SHP77 (cell line): Measurements from ENCODE around the gene INSYN1.
A peak's percentile ranks its signal among the peaks of the same experiment; 100 is the strongest.
"Not testable (repeated sequence)": the region's sequence is repeated elsewhere in the genome, so short reads cannot be mapped to it uniquely, and the experiment has no call there.

Source experiments
- DNase-seq, 2 experiments: peaks; one replicate each; lab custom pipeline; 2025; lab: John Stamatoyannopoulos, UW

Gene INSYN1

GRCh38 chr15:73712107-73712506 lies 41.0 kb downstream of the INSYN1 start:
- no peak for DNase-seq

- no peak for DNase-seq
These were observed 41.6 kb downstream of the INSYN1 start for GRCh38 chr15:73711526-73711925.

GRCh38 chr15:73710321-73710720 lies 42.8 kb downstream of the INSYN1 start:
- DNase-seq: no peak

DNA sequence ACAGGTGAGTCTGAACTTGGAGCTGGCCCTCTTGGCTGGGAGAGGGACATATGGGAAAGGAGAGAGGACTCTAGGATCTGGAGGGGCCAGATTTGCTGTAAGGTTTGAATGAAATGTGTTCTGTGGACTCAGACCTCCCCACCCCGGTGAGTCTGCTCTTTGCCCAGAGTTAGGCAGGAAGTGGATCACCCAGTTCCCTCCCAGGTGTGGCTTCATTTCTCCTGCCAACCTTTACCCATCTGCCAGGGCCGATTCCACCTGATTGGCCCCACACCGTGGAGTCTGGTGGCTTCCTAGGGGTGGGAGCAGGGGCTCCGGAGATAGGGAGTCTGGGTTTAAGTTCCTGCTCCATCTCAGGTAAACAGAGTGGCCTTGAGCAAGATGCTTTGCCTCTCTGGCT lies 43.5 kb downstream of the INSYN1 start:
- no peak for DNase-seq

- DNase-seq: no peak
These were observed 43.9 kb downstream of the INSYN1 start for GRCh38 chr15:73709241-73709640.

- DNase-seq: no peak
These were observed 44.5 kb downstream of the INSYN1 start for GRCh38 chr15:73708691-73709090.

DNA sequence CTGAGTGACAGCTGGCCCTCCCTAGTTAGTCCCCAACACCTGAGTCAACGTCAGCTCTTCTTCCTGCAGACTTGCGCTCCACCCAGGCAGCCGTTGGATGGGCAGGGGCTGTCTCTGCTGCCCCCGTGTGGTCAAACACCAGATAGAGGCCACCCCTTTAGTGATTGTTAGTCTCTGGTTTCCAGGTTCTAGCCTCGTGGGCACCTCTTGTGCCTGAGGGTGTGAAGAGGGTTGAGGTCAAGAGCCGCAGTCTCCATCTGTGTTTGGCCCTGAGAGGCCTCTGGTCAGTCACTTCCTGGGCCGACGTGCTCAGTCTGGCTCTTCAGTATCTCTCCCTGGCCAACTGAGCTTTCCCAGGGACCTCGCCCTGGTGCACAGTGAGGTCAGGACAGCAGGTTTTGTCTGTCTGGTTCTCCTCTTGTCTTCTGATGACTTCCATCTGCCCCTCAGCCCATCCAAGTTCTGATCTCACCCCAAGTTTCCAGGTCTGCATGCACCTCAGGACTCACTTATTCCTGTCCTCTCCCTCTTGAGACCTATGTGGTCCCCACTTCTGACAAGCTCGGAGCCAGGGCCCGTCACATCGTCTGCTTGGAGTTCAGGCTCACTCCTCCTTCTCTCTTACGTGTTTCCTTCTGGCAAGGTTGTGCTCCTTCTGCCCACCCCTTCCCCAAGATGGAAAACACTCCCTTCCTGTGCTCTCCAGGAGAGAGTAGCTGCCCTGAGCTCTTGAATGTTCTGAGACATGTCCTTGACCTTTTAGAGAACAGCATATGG lies 48.1 kb downstream of the INSYN1 start:
- DNase-seq: peak; percentile 41 to 48

GRCh38 chr15:73704142-73704868 lies 48.8 kb downstream of the INSYN1 start:
- not testable (repeated sequence) for DNase-seq

GRCh38 chr15:73703601-73704000 lies 49.5 kb downstream of the INSYN1 start:
- not testable (repeated sequence) for DNase-seq

DNA sequence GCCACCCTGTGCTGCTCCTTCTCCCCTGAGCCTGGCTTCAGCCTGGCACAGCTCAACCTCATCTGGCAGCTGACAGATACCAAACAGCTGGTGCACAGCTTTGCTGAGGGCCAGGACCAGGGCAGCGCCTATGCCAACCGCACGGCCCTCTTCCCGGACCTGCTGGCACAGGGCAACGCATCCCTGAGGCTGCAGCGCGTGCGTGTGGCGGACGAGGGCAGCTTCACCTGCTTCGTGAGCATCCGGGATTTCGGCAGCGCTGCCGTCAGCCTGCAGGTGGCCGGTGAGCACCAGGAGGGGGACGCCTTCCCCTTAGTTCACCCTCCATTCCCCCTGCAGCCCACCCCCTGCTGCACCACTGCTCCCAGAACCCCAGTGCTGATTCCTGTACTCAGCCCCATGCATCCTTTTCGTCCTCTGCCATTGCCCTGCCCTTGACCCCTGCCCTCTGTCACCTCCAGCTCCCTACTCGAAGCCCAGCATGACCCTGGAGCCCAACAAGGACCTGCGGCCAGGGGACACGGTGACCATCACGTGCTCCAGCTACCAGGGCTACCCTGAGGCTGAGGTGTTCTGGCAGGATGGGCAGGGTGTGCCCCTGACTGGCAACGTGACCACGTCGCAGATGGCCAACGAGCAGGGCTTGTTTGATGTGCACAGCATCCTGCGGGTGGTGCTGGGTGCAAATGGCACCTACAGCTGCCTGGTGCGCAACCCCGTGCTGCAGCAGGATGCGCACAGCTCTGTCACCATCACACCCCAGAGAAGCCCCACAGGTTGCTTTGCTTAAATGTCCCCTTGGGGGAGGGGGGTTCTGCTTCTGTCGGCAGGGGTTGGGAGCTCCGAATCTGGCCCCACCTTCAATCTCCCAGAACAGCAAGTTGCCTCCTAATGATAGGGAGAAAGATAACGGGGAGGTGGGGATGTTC lies 50.6 kb downstream of the INSYN1 start:
- DNase-seq: not testable (repeated sequence)

DNA sequence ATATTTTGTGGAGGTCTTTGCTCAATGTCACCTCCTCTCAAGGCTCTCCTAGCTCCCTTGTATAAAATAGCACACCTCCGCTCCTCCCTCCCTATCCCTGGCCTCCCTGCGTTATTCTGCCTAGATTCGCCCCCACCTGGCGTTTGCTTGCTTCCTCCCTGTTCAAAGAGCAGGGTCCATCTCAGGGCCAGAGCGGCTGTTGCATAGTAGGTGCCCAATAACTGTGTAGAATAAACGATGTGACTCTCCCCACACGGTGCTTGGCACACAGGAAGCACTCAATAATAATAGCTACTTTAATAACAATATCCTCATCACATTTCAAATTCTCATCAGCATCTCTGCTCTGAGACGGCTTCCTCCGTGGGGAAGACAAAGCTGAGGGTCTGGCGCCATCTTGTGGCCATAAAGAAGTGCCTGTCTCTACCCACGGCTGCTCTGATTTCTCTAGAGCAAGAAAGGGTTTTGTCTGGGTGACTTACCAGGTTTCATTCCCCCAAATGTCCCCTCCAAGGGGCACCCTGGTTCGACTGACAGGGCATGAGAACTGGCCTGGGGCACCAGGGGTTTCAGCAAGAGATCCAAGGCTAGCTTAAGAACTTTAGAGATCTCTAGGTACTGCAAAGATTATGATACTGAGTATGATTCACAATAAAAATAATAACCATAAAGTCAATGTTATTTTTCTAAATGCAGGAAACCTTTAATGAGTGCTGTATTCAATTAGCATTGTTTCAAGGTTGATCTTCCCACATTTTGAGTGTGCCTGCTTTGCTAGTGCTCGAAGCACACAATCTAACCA lies 52.9 kb downstream of the INSYN1 start:
- DNase-seq: peak; percentile 64 to 74

- no peak for DNase-seq
These were observed 53.7 kb downstream of the INSYN1 start for GRCh38 chr15:73699249-73700040.

- peak; percentile 76 to 88 for DNase-seq
These were observed 56.1 kb downstream of the INSYN1 start for GRCh38 chr15:73697033-73697467.

- DNase-seq: no peak
These were observed 56.5 kb downstream of the INSYN1 start for GRCh38 chr15:73696641-73697001.

DNA sequence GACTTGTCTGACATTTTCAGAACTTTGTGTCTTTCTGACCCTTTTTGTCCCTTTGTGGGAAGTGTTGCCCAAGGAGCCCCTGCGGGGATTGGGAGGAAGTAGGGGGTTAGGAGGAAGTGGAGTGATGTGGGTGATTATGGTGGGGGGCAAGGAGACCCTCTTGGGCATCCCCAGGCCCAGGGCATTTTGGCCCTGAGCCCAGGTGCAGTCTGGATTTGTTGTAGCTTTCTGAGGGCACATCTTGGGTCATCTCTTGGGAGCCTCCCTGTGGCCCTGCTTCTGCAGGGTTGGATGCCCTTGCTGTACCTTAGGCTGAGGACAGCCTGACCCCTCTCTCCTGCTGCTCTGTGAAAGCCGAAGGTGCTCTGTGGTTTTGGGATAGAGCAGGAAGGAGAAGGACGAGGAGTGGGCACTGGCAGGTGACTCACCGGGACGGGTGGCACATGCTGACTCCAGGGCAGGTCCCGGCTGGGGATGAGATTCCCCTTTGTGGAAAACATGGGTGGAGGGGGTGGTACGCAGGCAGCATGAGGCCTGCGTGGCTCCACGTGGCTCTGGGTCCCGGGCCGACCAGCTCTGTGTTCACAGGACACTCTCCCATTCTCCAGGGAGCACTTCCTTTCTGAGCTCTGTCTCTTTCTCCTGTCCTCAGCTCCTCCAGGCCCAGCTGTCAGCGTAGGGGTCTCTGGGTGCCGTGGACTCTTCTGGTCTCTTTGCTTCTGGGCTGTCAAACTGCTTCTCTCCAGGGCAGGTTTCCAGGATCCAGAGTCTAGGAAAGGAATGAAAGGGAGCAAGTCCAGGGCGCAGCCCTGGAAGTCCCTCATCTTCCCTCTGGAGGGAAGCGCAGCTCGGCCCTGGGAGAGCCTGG lies 57.1 kb downstream of the INSYN1 start:
- no peak for DNase-seq

DNA sequence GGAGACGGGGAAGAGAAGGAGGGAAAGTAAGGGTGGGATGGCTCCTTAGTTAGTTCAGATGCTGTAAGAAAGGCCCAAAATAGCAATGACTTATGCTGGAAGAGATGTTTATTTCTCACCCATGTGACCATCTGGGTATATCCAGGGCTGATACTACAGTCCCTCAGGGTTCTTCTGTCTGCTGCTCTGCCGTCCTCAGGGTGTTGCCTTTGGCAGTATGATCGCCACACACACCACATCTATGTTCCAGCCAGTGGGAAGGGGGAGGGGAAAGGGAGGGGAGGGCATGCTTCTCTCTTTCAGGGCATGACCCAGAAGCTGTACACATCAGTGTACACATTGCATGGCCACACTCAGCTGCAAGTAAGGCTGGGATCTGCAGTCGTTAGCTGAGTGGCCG lies 58.7 kb downstream of the INSYN1 start:
- DNase-seq: no peak

GRCh38 chr15:73691396-73691795 lies 61.8 kb downstream of the INSYN1 start:
- DNase-seq: no peak

DNA sequence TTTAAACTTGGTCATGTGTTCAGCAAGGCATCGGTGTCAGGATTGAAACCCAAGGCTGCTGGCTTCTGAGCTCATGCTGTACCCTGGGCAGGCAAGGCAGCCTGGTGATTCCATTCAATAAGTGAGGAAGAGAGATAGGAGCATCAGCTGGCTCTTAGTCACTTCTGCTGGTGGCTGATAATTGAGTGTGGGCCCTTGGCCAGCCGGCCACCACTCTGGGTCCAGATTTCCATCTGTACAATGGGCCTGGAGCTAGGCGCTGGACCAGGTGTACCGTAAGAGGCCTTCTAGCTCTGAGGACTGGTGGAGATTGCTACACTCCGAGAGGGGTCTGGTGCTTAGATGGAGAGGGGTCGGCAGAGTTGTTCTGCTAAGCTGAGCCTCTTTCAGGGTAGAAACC lies 64.7 kb downstream of the INSYN1 start:
- DNase-seq: no peak

GRCh38 chr15:73687351-73687750 lies 65.8 kb downstream of the INSYN1 start:
- DNase-seq: no peak

DNA sequence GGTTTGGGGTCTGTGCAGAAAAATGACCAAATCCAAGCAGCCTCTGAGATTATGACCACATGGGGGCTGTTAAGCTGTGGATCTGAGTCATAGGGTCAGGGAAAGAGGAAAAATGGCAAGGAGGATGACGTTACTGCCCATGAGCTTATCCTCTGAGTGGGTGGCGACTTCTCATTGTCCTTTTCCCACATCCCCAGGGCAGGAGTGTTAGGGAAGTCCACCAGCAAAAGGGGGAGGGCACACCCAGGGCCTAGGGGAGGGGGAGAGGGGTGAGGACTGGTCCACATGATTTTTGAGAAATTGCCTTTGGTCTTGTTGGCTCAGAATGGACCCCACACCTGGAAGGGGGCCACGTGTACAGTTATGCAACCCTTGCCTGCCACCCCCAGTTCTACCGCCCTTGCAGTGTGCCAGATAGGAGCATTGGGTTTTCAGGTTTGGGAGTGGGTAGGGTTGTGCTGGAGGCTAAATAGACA lies 66.3 kb downstream of the INSYN1 start:
- no peak for DNase-seq
